Suprapubic skin (tissue), 4 donors: ENCODE measurements around the gene ROBO1.

ENCODE experiments used
- CTCF ChIP-seq, 2 donors: fragments of 200-600 bp in 1 of 2; fragments of 450-650 bp in 1 of 2; sonication (generic) in 1 of 2; IDR thresholded peaks; one replicate each; pipeline ENCODE4 v1.5.1; 2016 to 2019; ENCODE audit warnings: antibody characterized with exemption in 2 of 2, mild to moderate bottlenecking in 1 of 2, moderate library complexity in 1 of 2
- POLR2A ChIP-seq, 2 donors: fragments of 450-650 bp; IDR thresholded peaks; one replicate each; pipeline ENCODE4 v1.6.1; 2017; ENCODE audit warnings: antibody characterized with exemption in 2 of 2, mild to moderate bottlenecking in 2 of 2, moderate library complexity in 2 of 2
- POLR2AphosphoS5 ChIP-seq, 3 donors: sonication (generic); formaldehyde crosslinking; IDR thresholded peaks; one replicate each; pipeline ENCODE4 v1.6.1; 2017; ENCODE audit warnings: antibody characterized with exemption in 3 of 3

- TF ChIP-seq POLR2AphosphoS5 (IDR thresholded peaks at IDR 0.05) (no peak), CTCF (IDR thresholded peaks at IDR 0.05) (no peak), POLR2A (IDR thresholded peaks at IDR 0.05) (no peak)
These were observed 900.1 kb downstream of the ROBO1 start for GRCh38 chr3:78867409-78868372.
